ENCODE measurements around the gene RTN4RL2. TPM values are rescaled to one million over a fixed set of nuclear protein-coding genes. Genes with fewer than 3 reads are reported as not detected.

Gene RTN4RL2
- total RNA-seq, 3 donors from 2014 or later, result 0.32 to 2.3 (median 1.8) TPM

GRCh38 chr11:57499413-57499982 lies 39.2 kb downstream of the RTN4RL2 start:
- intact Hi-C loops (cut with DNase I; ENCODE audit: low total_unique reads), result no loop called here
- H3K36me3 ChIP-seq, result no peaks in the 10 kb centered on the region
- no peaks in the 10 kb centered on the region for H3K27me3 ChIP-seq
- no peaks in the 10 kb centered on the region for H3K4me1 ChIP-seq
- TF ChIP-seq POLR2AphosphoS5 (IDR thresholded peaks at IDR 0.05), result peak; percentile 2 to 19 (median 14)
- peak in 1 of 3 donors; percentile 18 for TF ChIP-seq CTCF (IDR thresholded peaks at IDR 0.05)
- TF ChIP-seq POLR2A (IDR thresholded peaks at IDR 0.05), result no peak
- no peaks in the 10 kb centered on the region for H3K9me3 ChIP-seq
- peak overlapping the region; percentile 69 to 82 for H3K27ac ChIP-seq
- peak; percentile 85 to 87 for DNase-seq (ENCODE audit: low spot score in 2 of 2)
- H3K4me3 ChIP-seq, result peak overlapping the region; percentile 14 to 58 (median 44)

GRCh38 chr11:57499983-57500461 lies 39.7 kb downstream of the RTN4RL2 start:
- intact Hi-C loops (cut with DNase I; ENCODE audit: low total_unique reads), result no loop called here
- Histone ChIP-seq H3K4me3 (peak overlapping the region; percentile 14 to 58 (median 44)), H3K27me3 (no peaks in the 10 kb centered on the region), H3K9me3 (no peaks in the 10 kb centered on the region), H3K36me3 (no peaks in the 10 kb centered on the region), H3K27ac (peak overlapping the region; percentile 69 to 82), H3K4me1 (no peaks in the 10 kb centered on the region)
- TF ChIP-seq POLR2A (IDR thresholded peaks at IDR 0.05) (no peak), CTCF (IDR thresholded peaks at IDR 0.05) (no peak), POLR2AphosphoS5 (IDR thresholded peaks at IDR 0.05) (no peak)
- no peak for DNase-seq (ENCODE audit: low spot score in 2 of 2)

- H3K27ac ChIP-seq, result peak overlapping the region; percentile 69 to 82
- no peak overlapping the region for H3K4me3 ChIP-seq
- no peaks in the 10 kb centered on the region for H3K27me3 ChIP-seq
- DNase-seq (ENCODE audit: low spot score in 2 of 2), result no peak
- no peaks in the 10 kb centered on the region for H3K36me3 ChIP-seq
- no peak for TF ChIP-seq POLR2A (IDR thresholded peaks at IDR 0.05)
- TF ChIP-seq POLR2AphosphoS5 (IDR thresholded peaks at IDR 0.05), result no peak
- no peak for TF ChIP-seq CTCF (IDR thresholded peaks at IDR 0.05)
- H3K9me3 ChIP-seq, result no peaks in the 10 kb centered on the region
- intact Hi-C loops (cut with DNase I; ENCODE audit: low total_unique reads), result no loop called here
- H3K4me1 ChIP-seq, result no peaks in the 10 kb centered on the region
Observed at GRCh38 chr11:57500515-57500914, 40.2 kb downstream of the RTN4RL2 start.

- Histone ChIP-seq H3K36me3 (no peaks in the 10 kb centered on the region), H3K4me3 (no peak overlapping the region), H3K27me3 (no peaks in the 10 kb centered on the region), H3K9me3 (no peaks in the 10 kb centered on the region), H3K4me1 (no peaks in the 10 kb centered on the region), H3K27ac (no peak overlapping the region)
- intact Hi-C loops (cut with DNase I; ENCODE audit: low total_unique reads), result no loop called here
- TF ChIP-seq POLR2AphosphoS5 (IDR thresholded peaks at IDR 0.05) (no peak), CTCF (IDR thresholded peaks at IDR 0.05) (no peak)
- no peak for DNase-seq (ENCODE audit: low spot score in 2 of 2)
Observed at GRCh38 chr11:57500926-57501325, 40.6 kb downstream of the RTN4RL2 start.

GRCh38 chr11:57501953-57502352 lies 41.6 kb downstream of the RTN4RL2 start:
- H3K4me3 ChIP-seq, result no peak overlapping the region
- H3K9me3 ChIP-seq, result no peaks in the 10 kb centered on the region
- intact Hi-C loops (cut with DNase I; ENCODE audit: low total_unique reads), result no loop called here
- DNase-seq (ENCODE audit: low spot score in 2 of 2), result no peak
- H3K36me3 ChIP-seq, result no peaks in the 10 kb centered on the region
- H3K4me1 ChIP-seq, result no peaks in the 10 kb centered on the region
- no peak for TF ChIP-seq POLR2A (IDR thresholded peaks at IDR 0.05)
- TF ChIP-seq CTCF (IDR thresholded peaks at IDR 0.05), result no peak
- no peak for TF ChIP-seq POLR2AphosphoS5 (IDR thresholded peaks at IDR 0.05)
- H3K27ac ChIP-seq, result no peak overlapping the region
- H3K27me3 ChIP-seq, result no peaks in the 10 kb centered on the region
